ENCODE results near the gene PLXNB1. TPM values are rescaled to one million over a fixed set of nuclear protein-coding genes. Genes with fewer than 3 reads are reported as not detected.
A peak's percentile ranks its signal among the peaks of the same experiment; 100 is the strongest.

Gene PLXNB1
- total and polyA plus RNA-seq, 2 of the 13 experiments (the other 11 are each of a cell fraction or from before 2014, with no cell fraction given), result 86.0 to 143 TPM

DNA sequence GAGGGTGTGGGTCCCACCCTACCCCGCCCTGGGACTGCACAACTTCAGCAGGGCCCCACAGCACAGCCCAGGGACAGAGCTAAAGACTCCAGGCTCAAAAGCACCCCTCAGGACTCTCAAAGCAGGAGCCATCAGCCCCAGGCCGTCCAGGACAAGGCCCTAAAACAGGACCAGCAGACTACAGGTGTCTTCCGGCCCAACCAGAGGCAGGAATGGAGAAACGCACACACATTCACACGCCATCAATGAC lies 42.7 kb upstream of the PLXNB1 start (continued):
- TF ChIP-seq, protein P1, sequence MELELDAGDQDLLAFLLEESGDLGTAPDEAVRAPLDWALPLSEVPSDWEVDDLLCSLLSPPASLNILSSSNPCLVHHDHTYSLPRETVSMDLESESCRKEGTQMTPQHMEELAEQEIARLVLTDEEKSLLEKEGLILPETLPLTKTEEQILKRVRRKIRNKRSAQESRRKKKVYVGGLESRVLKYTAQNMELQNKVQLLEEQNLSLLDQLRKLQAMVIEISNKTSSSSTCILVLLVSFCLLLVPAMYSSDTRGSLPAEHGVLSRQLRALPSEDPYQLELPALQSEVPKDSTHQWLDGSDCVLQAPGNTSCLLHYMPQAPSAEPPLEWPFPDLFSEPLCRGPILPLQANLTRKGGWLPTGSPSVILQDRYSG (CRISPR knock-in tag; IDR thresholded peaks at IDR 0.05), result no peak
- TF ChIP-seq ARID2 (CRISPR knock-in tag; IDR thresholded peaks at IDR 0.05; ENCODE audit: borderline replicate concordance) (0 out of 2 replicates have a peak, but pooled peaks have one; percentile 59), ZNF143 (CRISPR knock-in tag; IDR thresholded peaks at IDR 0.05) (0 out of 2 replicates have a peak, but pooled peaks have one; percentile 19), ZNF225 (CRISPR knock-in tag; IDR thresholded peaks at IDR 0.05) (no peak), DMAP1 (CRISPR knock-in tag; IDR thresholded peaks at IDR 0.05) (no peak), SRSF9 (IDR thresholded peaks at IDR 0.05; ENCODE audit: borderline replicate concordance, insufficient read depth, low read depth, low read length, poor library complexity, severe bottlenecking) (no peak), PCBP1 (IDR thresholded peaks at IDR 0.05; ENCODE audit: borderline replicate concordance, low read depth, low read length) (0 out of 2 replicates have a peak, but pooled peaks have one; percentile 11), ZNF572 (CRISPR knock-in tag; IDR thresholded peaks at IDR 0.05) (no peak), ZBTB1 (CRISPR knock-in tag; IDR thresholded peaks at IDR 0.05; ENCODE audit: borderline replicate concordance) (no peak)
- TF ChIP-seq, protein P2, sequence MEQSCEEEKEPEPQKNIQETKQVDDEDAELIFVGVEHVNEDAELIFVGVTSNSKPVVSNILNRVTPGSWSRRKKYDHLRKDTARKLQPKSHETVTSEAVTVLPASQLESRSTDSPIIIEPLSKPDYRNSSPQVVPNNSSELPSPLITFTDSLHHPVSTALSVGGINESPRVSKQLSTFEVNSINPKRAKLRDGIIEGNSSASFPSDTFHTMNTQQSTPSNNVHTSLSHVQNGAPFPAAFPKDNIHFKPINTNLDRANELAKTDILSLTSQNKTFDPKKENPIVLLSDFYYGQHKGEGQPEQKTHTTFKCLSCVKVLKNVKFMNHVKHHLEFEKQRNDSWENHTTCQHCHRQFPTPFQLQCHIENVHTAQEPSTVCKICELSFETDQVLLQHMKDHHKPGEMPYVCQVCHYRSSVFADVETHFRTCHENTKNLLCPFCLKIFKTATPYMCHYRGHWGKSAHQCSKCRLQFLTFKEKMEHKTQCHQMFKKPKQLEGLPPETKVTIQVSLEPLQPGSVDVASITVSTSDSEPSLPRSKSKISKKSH (CRISPR knock-in tag; IDR thresholded peaks at IDR 0.05; ENCODE audit: borderline replicate concordance), result no peak
- TF ChIP-seq, protein P3, sequence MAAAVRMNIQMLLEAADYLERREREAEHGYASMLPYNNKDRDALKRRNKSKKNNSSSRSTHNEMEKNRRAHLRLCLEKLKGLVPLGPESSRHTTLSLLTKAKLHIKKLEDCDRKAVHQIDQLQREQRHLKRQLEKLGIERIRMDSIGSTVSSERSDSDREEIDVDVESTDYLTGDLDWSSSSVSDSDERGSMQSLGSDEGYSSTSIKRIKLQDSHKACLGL (CRISPR knock-in tag; IDR thresholded peaks at IDR 0.05), result 0 out of 2 replicates have a peak, but pooled peaks have one; percentile 2

All from HepG2 (cell line).